Measurements from ENCODE around the gene ZNF423.

Gene ZNF423

GRCh38 chr16:49836668-49837067, 19.2 kb downstream of the ZNF423 start:
- no peaks in the 10 kb centered on the region for H4K20me1 ChIP-seq (ENCODE audit: control insufficient read depth, insufficient read depth, low read depth, low read length)
- H3K79me2 ChIP-seq (ENCODE audit: control insufficient read depth, low read length), result no peaks in the 10 kb centered on the region
- H3K4me3 ChIP-seq (ENCODE audit: low read length), result no peak overlapping the region
- H3K27ac ChIP-seq (ENCODE audit: low read depth, low read length), result no peak overlapping the region
- H3K36me3 ChIP-seq (ENCODE audit: control insufficient read depth, low read length), result no peaks in the 10 kb centered on the region
- no peaks in the 10 kb centered on the region for H3K9me2 ChIP-seq (replicated peaks; ENCODE audit: control insufficient read depth, low read length)
- H3K27me3 ChIP-seq (ENCODE audit: control insufficient read depth, low read length), result no peaks in the 10 kb centered on the region
- no peaks in the 10 kb centered on the region for H3K9me3 ChIP-seq (ENCODE audit: control insufficient read depth, insufficient read depth, low read length)
- TF ChIP-seq CTCF (IDR thresholded peaks at IDR 0.05; ENCODE audit: low read depth, low read length, poor library complexity, severe bottlenecking), result no peak
- no peak for TF ChIP-seq EZH2phosphoT487 (IDR thresholded peaks at IDR 0.05; ENCODE audit: borderline replicate concordance, low read length)
- H3K4me2 ChIP-seq (ENCODE audit: low read length), result no peak overlapping the region
- peaks cover 13% of the 10 kb centered on the region for H3K4me1 ChIP-seq (ENCODE audit: control insufficient read depth, low read length)
- H3F3A ChIP-seq (ENCODE audit: control insufficient read depth, insufficient read depth), result no peaks in the 10 kb centered on the region

GRCh38 chr16:49836218-49836617, 19.7 kb downstream of the ZNF423 start:
- Histone ChIP-seq H4K20me1 (ENCODE audit: control insufficient read depth, insufficient read depth, low read depth, low read length) (no peaks in the 10 kb centered on the region), H3K4me2 (ENCODE audit: low read length) (no peak overlapping the region), H3K9me2 (replicated peaks; ENCODE audit: control insufficient read depth, low read length) (no peaks in the 10 kb centered on the region), H3K79me2 (ENCODE audit: control insufficient read depth, low read length) (no peaks in the 10 kb centered on the region), H3K9me3 (ENCODE audit: control insufficient read depth, insufficient read depth, low read length) (no peaks in the 10 kb centered on the region), H3F3A (ENCODE audit: control insufficient read depth, insufficient read depth) (no peaks in the 10 kb centered on the region), H3K27me3 (ENCODE audit: control insufficient read depth, low read length) (no peaks in the 10 kb centered on the region), H3K27ac (ENCODE audit: low read depth, low read length) (no peak overlapping the region), H3K36me3 (ENCODE audit: control insufficient read depth, low read length) (no peaks in the 10 kb centered on the region), H3K4me3 (ENCODE audit: low read length) (no peak overlapping the region), H3K4me1 (ENCODE audit: control insufficient read depth, low read length) (peaks cover 13% of the 10 kb centered on the region)
- TF ChIP-seq CTCF (IDR thresholded peaks at IDR 0.05; ENCODE audit: low read depth, low read length, poor library complexity, severe bottlenecking) (no peak), EZH2phosphoT487 (IDR thresholded peaks at IDR 0.05; ENCODE audit: borderline replicate concordance, low read length) (no peak)

- Histone ChIP-seq H3K27ac (ENCODE audit: low read depth, low read length) (no peak overlapping the region), H3F3A (ENCODE audit: control insufficient read depth, insufficient read depth) (no peaks in the 10 kb centered on the region), H3K9me2 (replicated peaks; ENCODE audit: control insufficient read depth, low read length) (no peaks in the 10 kb centered on the region), H4K20me1 (ENCODE audit: control insufficient read depth, insufficient read depth, low read depth, low read length) (no peaks in the 10 kb centered on the region), H3K9me3 (ENCODE audit: control insufficient read depth, insufficient read depth, low read length) (no peaks in the 10 kb centered on the region), H3K4me2 (ENCODE audit: low read length) (peak overlapping the region; percentile 24), H3K36me3 (ENCODE audit: control insufficient read depth, low read length) (no peaks in the 10 kb centered on the region), H3K27me3 (ENCODE audit: control insufficient read depth, low read length) (no peaks in the 10 kb centered on the region), H3K79me2 (ENCODE audit: control insufficient read depth, low read length) (no peaks in the 10 kb centered on the region), H3K4me3 (ENCODE audit: low read length) (no peak overlapping the region), H3K4me1 (ENCODE audit: control insufficient read depth, low read length) (peaks cover 13% of the 10 kb centered on the region)
- TF ChIP-seq CTCF (IDR thresholded peaks at IDR 0.05; ENCODE audit: low read depth, low read length, poor library complexity, severe bottlenecking) (peak; percentile 21), EZH2phosphoT487 (IDR thresholded peaks at IDR 0.05; ENCODE audit: borderline replicate concordance, low read length) (no peak)
Measured at GRCh38 chr16:49835161-49835777, 20.6 kb downstream of the ZNF423 start.

Data from DOHH2 (cell line).